ENCODE results near the gene RNASE4.

Gene RNASE4

DNA sequence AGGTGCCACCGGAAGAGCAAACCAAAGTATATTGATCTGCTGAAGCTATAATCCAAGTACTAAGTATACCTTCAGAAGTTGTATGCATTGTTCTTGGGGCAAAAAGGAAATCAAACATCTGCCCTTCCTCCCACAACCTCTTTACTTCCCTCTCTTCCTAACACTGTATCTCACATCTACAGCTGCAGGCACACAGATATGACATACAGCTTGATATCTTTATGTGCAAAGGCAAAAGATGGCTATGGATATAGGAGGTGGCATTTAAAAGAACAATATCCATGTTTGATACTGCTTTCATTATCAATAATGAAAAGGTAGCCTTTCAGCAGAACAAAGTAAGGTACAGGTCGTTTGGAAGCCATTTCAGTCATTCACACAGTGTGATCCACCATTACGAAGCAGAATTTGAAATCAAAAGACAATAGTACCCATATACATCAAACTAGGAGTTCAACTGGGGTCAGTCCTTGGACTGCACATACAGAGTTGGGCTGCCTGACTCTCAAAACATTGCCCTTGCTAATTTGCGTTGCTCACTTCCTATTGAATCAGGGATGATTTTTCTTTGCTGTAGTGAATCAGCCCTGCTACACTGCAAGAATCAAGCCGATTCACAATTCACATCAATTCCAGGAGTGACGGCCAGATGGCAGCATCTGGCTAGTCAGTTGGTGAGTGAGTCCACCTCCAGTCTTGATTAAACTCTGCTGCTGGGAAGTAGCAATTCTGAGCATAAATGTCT lies 13.1 kb downstream of the RNASE4 start:
- no peak overlapping the region for H3K4me2 ChIP-seq (ENCODE audit: low read length)

DNA sequence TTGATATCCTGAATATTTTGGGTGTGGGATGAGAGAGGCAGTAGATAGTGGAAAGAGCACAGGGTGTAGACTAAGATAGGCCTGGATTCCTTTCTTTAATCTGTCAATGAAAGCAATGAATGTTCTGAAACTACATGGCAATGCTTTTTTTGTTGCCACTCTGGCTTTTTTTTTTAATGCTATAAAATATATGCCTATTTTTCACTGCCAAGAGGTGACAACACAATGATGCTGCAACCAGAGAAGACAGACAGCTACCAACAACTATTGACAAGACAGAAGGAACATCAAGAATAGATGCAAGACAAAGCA lies 13.6 kb downstream of the RNASE4 start:
- Histone ChIP-seq H3K4me1 (ENCODE audit: control insufficient read depth, low read length) (no peaks in the 10 kb centered on the region), H3K4me3 (ENCODE audit: low read length) (no peak overlapping the region), H3K36me3 (ENCODE audit: control insufficient read depth, low read length) (no peaks in the 10 kb centered on the region), H3K9me3 (ENCODE audit: control insufficient read depth, insufficient read depth, low read length) (no peaks in the 10 kb centered on the region), H3K4me2 (ENCODE audit: low read length) (no peak overlapping the region), H3K27ac (ENCODE audit: low read depth, low read length) (no peak overlapping the region), H4K20me1 (ENCODE audit: control insufficient read depth, insufficient read depth, low read depth, low read length) (no peaks in the 10 kb centered on the region), H3F3A (ENCODE audit: control insufficient read depth, insufficient read depth) (no peaks in the 10 kb centered on the region), H3K9me2 (replicated peaks; ENCODE audit: control insufficient read depth, low read length) (no peaks in the 10 kb centered on the region), H3K27me3 (ENCODE audit: control insufficient read depth, low read length) (no peaks in the 10 kb centered on the region; the same call in 1 of the 2 replicates), H3K79me2 (ENCODE audit: control insufficient read depth, low read length) (no peaks in the 10 kb centered on the region)
- TF ChIP-seq, protein P1, sequence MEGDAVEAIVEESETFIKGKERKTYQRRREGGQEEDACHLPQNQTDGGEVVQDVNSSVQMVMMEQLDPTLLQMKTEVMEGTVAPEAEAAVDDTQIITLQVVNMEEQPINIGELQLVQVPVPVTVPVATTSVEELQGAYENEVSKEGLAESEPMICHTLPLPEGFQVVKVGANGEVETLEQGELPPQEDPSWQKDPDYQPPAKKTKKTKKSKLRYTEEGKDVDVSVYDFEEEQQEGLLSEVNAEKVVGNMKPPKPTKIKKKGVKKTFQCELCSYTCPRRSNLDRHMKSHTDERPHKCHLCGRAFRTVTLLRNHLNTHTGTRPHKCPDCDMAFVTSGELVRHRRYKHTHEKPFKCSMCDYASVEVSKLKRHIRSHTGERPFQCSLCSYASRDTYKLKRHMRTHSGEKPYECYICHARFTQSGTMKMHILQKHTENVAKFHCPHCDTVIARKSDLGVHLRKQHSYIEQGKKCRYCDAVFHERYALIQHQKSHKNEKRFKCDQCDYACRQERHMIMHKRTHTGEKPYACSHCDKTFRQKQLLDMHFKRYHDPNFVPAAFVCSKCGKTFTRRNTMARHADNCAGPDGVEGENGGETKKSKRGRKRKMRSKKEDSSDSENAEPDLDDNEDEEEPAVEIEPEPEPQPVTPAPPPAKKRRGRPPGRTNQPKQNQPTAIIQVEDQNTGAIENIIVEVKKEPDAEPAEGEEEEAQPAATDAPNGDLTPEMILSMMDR (IDR thresholded peaks at IDR 0.05; ENCODE audit: low read depth, low read length, poor library complexity, severe bottlenecking), result no peak
- no peak for TF ChIP-seq EZH2phosphoT487 (IDR thresholded peaks at IDR 0.05; ENCODE audit: borderline replicate concordance, low read length)

More for the DNA sequence above, 13.1 kb downstream of the RNASE4 start:
- Histone ChIP-seq H3F3A (ENCODE audit: control insufficient read depth, insufficient read depth) (no peaks in the 10 kb centered on the region), H3K4me3 (ENCODE audit: low read length) (no peak overlapping the region), H3K27me3 (ENCODE audit: control insufficient read depth, low read length) (no peaks in the 10 kb centered on the region; the same call in 1 of the 2 replicates), H3K79me2 (ENCODE audit: control insufficient read depth, low read length) (no peaks in the 10 kb centered on the region), H3K9me2 (replicated peaks; ENCODE audit: control insufficient read depth, low read length) (no peaks in the 10 kb centered on the region), H3K36me3 (ENCODE audit: control insufficient read depth, low read length) (no peaks in the 10 kb centered on the region), H3K4me1 (ENCODE audit: control insufficient read depth, low read length) (no peaks in the 10 kb centered on the region), H3K9me3 (ENCODE audit: control insufficient read depth, insufficient read depth, low read length) (no peaks in the 10 kb centered on the region), H3K27ac (ENCODE audit: low read depth, low read length) (no peak overlapping the region), H4K20me1 (ENCODE audit: control insufficient read depth, insufficient read depth, low read depth, low read length) (no peaks in the 10 kb centered on the region)
- TF ChIP-seq, protein P1 (IDR thresholded peaks at IDR 0.05; ENCODE audit: low read depth, low read length, poor library complexity, severe bottlenecking), result peak; percentile 79
- no peak for TF ChIP-seq EZH2phosphoT487 (IDR thresholded peaks at IDR 0.05; ENCODE audit: borderline replicate concordance, low read length)

DNA sequence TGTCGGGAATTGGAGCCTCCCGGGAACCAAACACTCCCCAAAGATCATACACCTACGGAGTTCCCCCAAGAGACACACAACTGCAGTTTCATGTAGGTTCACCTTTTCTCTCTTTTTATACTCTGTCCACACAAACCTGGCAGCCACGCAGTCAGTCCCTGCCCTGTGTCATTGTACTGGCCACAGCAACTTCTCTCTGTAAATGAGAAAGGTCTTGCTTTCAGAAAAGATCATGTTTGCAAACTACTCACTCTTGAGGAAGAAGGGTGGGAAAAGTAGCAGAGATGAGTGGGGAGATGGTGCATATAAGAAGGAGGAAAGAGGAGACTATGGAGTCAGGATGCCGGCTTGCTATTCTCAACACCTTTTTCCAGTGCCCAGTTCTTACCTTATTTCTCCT lies 14.6 kb downstream of the RNASE4 start:
- Histone ChIP-seq H3K4me1 (ENCODE audit: control insufficient read depth, low read length) (no peaks in the 10 kb centered on the region), H3K27me3 (ENCODE audit: control insufficient read depth, low read length) (no peaks in the 10 kb centered on the region; the same call in 1 of the 2 replicates), H3K36me3 (ENCODE audit: control insufficient read depth, low read length) (no peaks in the 10 kb centered on the region), H3K9me2 (replicated peaks; ENCODE audit: control insufficient read depth, low read length) (no peaks in the 10 kb centered on the region), H3F3A (ENCODE audit: control insufficient read depth, insufficient read depth) (no peaks in the 10 kb centered on the region), H3K9me3 (ENCODE audit: control insufficient read depth, insufficient read depth, low read length) (no peaks in the 10 kb centered on the region), H3K4me3 (ENCODE audit: low read length) (no peak overlapping the region), H3K27ac (ENCODE audit: low read depth, low read length) (no peak overlapping the region), H4K20me1 (ENCODE audit: control insufficient read depth, insufficient read depth, low read depth, low read length) (no peaks in the 10 kb centered on the region), H3K4me2 (ENCODE audit: low read length) (no peak overlapping the region), H3K79me2 (ENCODE audit: control insufficient read depth, low read length) (no peaks in the 10 kb centered on the region)
- TF ChIP-seq, protein P1 (IDR thresholded peaks at IDR 0.05; ENCODE audit: low read depth, low read length, poor library complexity, severe bottlenecking), result no peak
- no peak for TF ChIP-seq EZH2phosphoT487 (IDR thresholded peaks at IDR 0.05; ENCODE audit: borderline replicate concordance, low read length)
